GM21825 (cell line): Measurements from ENCODE around the gene CTAGE8.
"Not testable (repeated sequence)": the region's sequence is repeated elsewhere in the genome, so short reads cannot be mapped to it uniquely, and the experiment has no call there.

ENCODE experiments used
- ATAC-seq: cut with Tn5 transposase; IDR thresholded peaks from one replicate; pipeline ENCODE4 v1.9.1; 2021; ENCODE audit warnings: mild to moderate bottlenecking, moderate library complexity; ENCODE audit not compliant: unreplicated experiment

The CTAGE8 gene

DNA sequence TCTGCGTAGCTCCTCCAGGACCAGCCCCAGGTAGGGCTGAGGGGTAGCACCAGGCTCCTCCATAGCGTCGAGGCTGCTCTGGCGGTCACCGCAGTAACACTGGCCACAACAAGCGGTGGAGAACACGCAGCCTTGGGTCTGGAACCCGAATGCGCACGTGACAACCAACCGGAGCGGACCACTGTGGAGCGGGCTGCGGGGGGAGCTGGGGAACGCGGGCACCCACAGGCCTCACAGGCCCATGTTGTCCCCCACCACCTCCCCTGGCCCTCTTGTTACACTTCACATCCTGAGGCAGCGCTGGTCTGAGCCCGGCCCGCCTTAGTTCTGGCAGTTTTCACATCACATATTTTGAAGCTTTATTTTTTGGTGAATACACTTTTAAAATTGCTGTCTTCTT is at the start of gene CTAGE8:
Gene CTAGE8 (minus strand): TSS at position 101 of the 400 bp plus-strand sequence. CDS start 38 bp downstream, at position 63.
- ATAC-seq: not testable (repeated sequence)

DNA sequence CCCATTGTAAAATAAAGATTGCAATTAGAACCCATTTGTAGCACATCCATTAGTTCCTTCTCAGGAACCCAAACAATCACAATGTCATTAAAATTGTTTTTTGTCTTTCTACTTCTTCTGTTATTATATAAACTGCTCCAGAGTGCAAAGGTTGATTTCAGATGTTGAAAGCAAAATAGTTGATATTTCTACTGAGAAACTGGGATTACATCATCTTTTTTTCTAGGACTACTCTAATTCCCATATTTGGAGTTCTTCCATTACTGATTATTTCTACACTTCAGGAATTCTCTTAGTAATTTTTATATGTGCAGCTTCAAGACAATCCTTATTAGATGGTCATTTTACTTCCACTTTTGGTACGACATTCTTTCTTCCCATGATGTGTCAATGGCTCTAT is 48.4 kb upstream of the CTAGE8 start:
- not testable (repeated sequence) for ATAC-seq

DNA sequence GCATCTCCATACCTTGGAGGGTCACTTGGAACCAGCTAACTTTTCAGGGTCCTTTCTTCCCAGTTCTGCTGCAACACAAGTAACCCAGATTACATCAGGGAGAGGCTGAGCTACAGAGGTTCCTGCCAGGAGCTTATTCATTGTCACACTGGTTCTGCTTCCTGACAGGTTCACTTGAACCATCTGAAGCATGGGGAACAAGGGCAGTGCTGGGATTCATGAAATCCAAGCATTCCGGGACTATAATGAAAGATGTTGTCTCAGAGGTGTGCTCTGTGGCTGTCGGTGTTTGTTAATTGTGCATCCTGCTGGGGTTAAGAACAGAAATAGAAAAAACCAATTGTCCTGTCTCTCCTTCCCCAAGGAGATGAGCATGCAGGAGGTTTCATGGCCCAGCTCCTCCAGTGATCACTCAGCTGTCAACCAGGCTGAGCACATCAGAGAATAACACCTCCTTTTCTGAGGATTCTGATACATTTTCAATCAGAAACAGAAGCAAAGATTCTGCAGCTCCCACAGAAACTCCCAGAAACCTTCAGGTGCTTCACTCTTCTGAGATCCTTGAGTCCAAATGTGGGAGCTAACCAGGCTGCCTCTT is 42.9 kb upstream of the CTAGE8 start, which contains the start of gene OR2A1:
Gene OR2A1 (plus strand): TSS at position 548 of the 598 bp plus-strand sequence. CDS start 5,706 bp downstream, outside the sequence.
- not testable (repeated sequence) for ATAC-seq

- ATAC-seq: not testable (repeated sequence)
These were observed 42.1 kb upstream of the CTAGE8 start for GRCh38 chr7:144311218-144311617.

DNA sequence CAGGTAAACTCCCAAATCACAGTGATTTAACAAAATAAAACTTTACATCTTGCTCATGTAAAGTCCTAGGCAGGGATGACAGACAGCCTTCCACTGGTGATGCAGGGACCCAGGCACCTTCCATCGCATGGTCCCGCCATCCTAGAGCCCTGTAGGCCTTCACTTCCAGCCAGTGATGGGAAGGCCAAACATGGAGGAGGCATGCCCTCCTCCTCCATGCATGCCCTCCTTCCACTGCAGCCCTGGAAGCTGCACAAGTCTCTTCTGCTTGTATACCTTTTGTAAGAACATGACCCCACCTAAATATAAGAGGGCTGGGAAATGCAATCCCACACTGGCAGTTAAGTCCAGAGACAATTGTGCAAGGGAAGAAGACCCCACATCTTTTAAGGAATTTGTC is 40.6 kb upstream of the CTAGE8 start:
- not testable (repeated sequence) for ATAC-seq

- not testable (repeated sequence) for ATAC-seq
These were observed 36.1 kb upstream of the CTAGE8 start for GRCh38 chr7:144305156-144305555.

- ATAC-seq: not testable (repeated sequence)
These were observed 34.5 kb upstream of the CTAGE8 start for GRCh38 chr7:144303607-144304006.

GRCh38 chr7:144302578-144303303 is 33.7 kb upstream of the CTAGE8 start:
- peak; percentile 36 for ATAC-seq

DNA sequence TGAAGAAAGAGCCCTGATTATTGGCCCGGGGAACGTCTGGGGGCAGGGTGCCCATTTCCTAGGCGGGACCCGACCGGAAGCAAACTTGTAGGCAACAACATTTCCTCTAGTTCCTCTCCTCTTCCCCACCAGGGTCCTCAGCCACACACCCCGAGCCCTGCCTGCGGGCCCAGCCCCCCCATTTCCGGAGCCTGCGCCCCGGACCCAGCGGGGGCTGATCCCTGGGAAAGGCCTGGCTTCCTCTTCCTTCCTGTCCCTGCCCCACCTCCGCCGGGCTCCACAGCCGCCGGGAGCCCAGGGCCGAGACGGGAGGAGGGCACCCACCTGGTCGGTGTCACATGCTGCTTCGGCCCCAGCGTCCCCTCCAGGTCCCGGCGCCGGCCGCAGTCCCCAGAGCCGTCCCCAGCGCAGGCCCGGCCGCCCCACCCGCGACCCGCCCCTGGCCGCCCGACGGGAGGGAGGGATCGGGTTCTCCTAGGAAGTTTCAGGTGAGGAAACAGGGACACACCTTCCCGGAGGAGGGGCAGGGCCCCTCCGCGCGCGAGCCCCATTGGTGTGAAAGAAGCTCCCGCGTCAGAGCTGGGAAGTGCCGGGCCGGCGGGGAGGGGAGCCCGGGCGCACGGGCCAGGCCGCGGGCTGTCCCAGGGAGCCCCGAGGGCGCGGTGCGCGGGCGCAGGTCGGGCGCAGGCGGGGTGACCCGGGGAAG is 24.9 kb upstream of the CTAGE8 start:
- ATAC-seq: peak; percentile 81

GRCh38 chr7:144292384-144293161 is 23.5 kb upstream of the CTAGE8 start:
- ATAC-seq: not testable (repeated sequence)

GRCh38 chr7:144291607-144292006 is 22.5 kb upstream of the CTAGE8 start:
- ATAC-seq: not testable (repeated sequence)

GRCh38 chr7:144287171-144287784 is 18.2 kb upstream of the CTAGE8 start:
- not testable (repeated sequence) for ATAC-seq

GRCh38 chr7:144283716-144284115 is 14.6 kb upstream of the CTAGE8 start:
- not testable (repeated sequence) for ATAC-seq

DNA sequence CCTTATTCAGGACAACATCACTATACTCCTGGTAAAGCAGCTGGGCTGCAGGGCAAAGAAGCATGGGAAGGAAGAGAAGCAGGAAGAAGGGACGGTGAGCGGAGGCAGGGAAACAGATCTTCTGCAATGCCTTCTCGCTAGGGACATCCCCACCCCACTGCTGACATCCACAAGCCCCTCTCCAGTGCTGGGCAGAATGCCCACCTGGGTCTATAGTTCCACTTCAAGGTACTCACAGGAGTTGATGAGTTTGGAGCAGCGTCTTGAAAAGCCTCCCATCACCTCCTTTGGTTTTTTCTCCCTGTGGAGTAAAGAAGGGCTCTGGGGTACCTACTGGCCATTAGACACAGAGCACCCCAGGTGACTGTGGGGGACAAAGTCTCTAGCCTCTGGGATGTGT is 13.4 kb upstream of the CTAGE8 start:
- ATAC-seq: not testable (repeated sequence)

GRCh38 chr7:144281981-144282380 is 12.9 kb upstream of the CTAGE8 start:
- not testable (repeated sequence) for ATAC-seq

GRCh38 chr7:144280010-144280409 is 10.9 kb upstream of the CTAGE8 start:
- peak; percentile 30 for ATAC-seq

DNA sequence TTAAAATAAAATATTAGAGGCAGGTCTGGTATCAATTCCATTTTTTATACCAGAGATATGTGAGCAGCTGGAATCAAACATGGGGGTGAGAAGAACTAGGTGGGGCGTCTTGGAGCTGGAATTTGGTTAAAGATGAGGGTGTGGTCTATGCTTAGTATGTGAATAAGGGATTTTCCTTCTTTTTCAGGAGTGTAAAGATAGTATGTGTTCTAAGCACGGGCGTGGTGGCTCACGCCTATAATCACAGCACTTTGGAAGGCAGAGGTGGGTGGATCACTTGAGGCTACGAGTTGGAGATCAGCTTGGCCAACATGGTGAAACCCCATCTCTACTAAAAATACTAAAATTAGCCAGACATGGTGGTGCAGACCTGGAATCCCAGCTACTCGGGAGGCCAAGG is 6.2 kb upstream of the CTAGE8 start:
- not testable (repeated sequence) for ATAC-seq

DNA sequence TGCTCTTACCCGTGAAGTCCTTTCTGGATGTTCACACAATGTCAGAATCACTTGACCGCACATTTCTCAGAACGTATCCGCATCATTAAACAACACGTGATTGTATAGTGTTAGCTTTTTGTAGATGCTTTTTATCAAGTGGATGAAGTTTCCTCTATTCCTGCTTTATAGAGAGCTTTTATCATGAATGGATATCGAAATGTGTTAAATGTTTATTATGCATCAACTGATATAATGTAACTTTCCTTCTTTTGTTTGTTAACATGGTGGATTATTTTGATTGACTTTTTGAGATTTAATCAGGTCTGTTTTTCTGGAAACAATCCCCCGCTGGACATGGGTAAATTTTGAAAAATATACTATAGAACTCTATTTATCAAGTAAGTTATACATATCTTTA is 4.4 kb downstream of the CTAGE8 start, which contains the start of gene OR2A7:
Gene OR2A7 (minus strand): TSS at position 101 of the 400 bp plus-strand sequence. CDS start 5,164 bp downstream, outside the sequence.
- ATAC-seq: not testable (repeated sequence)

DNA sequence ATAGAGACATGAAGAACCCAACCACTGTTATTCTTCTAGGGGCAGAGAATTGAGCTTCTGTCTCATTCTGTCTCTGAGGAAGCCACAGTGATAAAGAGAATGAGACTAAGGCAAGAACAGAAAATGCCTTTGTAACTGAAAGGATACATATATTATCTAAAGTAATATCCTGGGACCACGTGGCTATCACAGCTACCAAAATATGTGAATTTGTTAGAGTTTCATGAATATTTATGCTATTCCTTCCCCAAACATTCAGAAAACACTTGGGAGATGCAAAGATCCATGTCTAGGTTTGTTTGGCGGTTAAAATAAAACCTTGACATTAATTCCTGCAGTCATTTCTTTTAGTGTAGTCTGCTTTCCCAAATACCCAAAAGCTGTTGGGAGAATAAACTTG is 7.0 kb downstream of the CTAGE8 start:
- ATAC-seq: not testable (repeated sequence)

GRCh38 chr7:144259067-144259466 is 10.0 kb downstream of the CTAGE8 start:
- not testable (repeated sequence) for ATAC-seq
